ENCODE data around the gene CNN2. TPM values are rescaled to one million over a fixed set of nuclear protein-coding genes. Genes with fewer than 3 reads are reported as not detected.
A peak's percentile ranks its signal among the peaks of the same experiment; 100 is the strongest.

CNN2 gene
- total and polyA plus RNA-seq, 2 of the 4 experiments (the other 2 are of a cell fraction), result 272 to 395 TPM

- DNase-seq, result no peak
- intact Hi-C loops (cut with micrococcal nuclease) (no loop called here), dilution Hi-C loops (cut with HindIII; ENCODE audit: low sequenced_read_pairs, unreplicated experiment) (no loop called here), in situ Hi-C loops (cut with MboI; ENCODE audit: low sequenced_read_pairs) (no loop called here)
- ChIA-PET POLR2A (ENCODE audit: unreplicated experiment) (no interaction called here), CTCF (interaction anchor here (0.8 to 1.6 kb wide), 2 partner anchors 11 to 48 kb away, joined by 3 read pairs; no protein-coding TSS in a partner anchor)
- no peak overlapping the region for H3K4me3 ChIP-seq (ENCODE audit: insufficient read depth, low read depth, low read length)
- H3K4me1 ChIP-seq (ENCODE audit: control insufficient read depth, insufficient read depth, low read length), result peaks cover 3% of the 10 kb centered on the region; the same call in 1 of the 2 replicates
- no peaks in the 10 kb centered on the region for H3K9me1 ChIP-seq (ENCODE audit: insufficient read depth, low read length)
- TF ChIP-seq CHD1 (IDR thresholded peaks at IDR 0.05; ENCODE audit: low read depth, low read length), result no peak
- TF ChIP-seq BHLHE40 (IDR thresholded peaks at IDR 0.05; ENCODE audit: low read depth, low read length), result no peak
- no peak for TF ChIP-seq CEBPB (IDR thresholded peaks at IDR 0.05; ENCODE audit: low read depth, low read length)
- TF ChIP-seq MAZ (IDR thresholded peaks at IDR 0.05; ENCODE audit: borderline replicate concordance, low read depth, low read length), result no peak
- no peak overlapping the region for H4K91ac ChIP-seq (ENCODE audit: insufficient read depth, low read depth, low read length)
- 0 out of 2 replicates have a peak, but pooled peaks cover 6% of the 10 kb centered on the region for H4K20me1 ChIP-seq (ENCODE audit: insufficient read depth, low read length)
- no peak overlapping the region for H3K23ac ChIP-seq (ENCODE audit: low read depth, low read length)
- H2AK9ac ChIP-seq (replicated peaks; ENCODE audit: low read depth, low read length, poor library complexity), result peak overlapping the region; percentile 85
- no peak overlapping the region for H3K4ac ChIP-seq (ENCODE audit: low read depth, low read length)
- H4K8ac ChIP-seq (ENCODE audit: low read depth in 2 of 2, low read length in 2 of 2), result no peak overlapping the region
- no peak overlapping the region for H3K14ac ChIP-seq (replicated peaks; ENCODE audit: low read depth, low read length)
- H4K5ac ChIP-seq (ENCODE audit: low read depth, low read length), result no peak overlapping the region
- no peak for ATAC-seq (ENCODE audit: low read depth)
- no peak overlapping the region for H2BK15ac ChIP-seq (ENCODE audit: low read depth, low read length)
- no peak overlapping the region for H3K27ac ChIP-seq (ENCODE audit: insufficient read depth, low read length)
- H2AFZ ChIP-seq (replicated peaks; ENCODE audit: low read length, poor library complexity), result peak overlapping the region; percentile 79
- H2AK5ac ChIP-seq (ENCODE audit: low read depth, low read length), result no peak overlapping the region
- H2BK20ac ChIP-seq (ENCODE audit: low read depth, low read length), result no peak overlapping the region
- no peak overlapping the region for H3K18ac ChIP-seq (ENCODE audit: low read depth, low read length)
- H3K79me1 ChIP-seq (ENCODE audit: low read depth in 1 of 2, low read length in 2 of 2), result no peaks in the 10 kb centered on the region
- whole genome bisulfite sequencing, 2 experiments (ENCODE audit: extremely low coverage in 2 of 2, insufficient read length in 1 of 2), result 72% methylated on average over 8 of the region's 17 CpGs; no CpG with 5 or more reads in 1 of the 2 experiments
- no TSS peak for BruUV-seq (replicated peaks)
- H3K4me2 ChIP-seq (ENCODE audit: low read depth, low read length), result no peak overlapping the region
- H3K27me3 ChIP-seq (ENCODE audit: control insufficient read depth, insufficient read depth, low read length), result peaks cover 31% of the 10 kb centered on the region
- H2BK5ac ChIP-seq (ENCODE audit: low read depth, low read length, poor library complexity, severe bottlenecking), result no peak overlapping the region
- no peaks in the 10 kb centered on the region; the same call in 1 of the 2 replicates for H3K9me3 ChIP-seq (ENCODE audit: control insufficient read depth, insufficient read depth, low read length)
- H3K56ac ChIP-seq (ENCODE audit: extremely low read depth, insufficient read depth, low read length), result no peak overlapping the region
- H2BK120ac ChIP-seq (ENCODE audit: low read depth, low read length), result no peak overlapping the region
- no peak overlapping the region for H3K9ac ChIP-seq (ENCODE audit: low read depth, low read length)
- no peaks in the 10 kb centered on the region for H3K36me3 ChIP-seq (ENCODE audit: control insufficient read depth, insufficient read depth, low read length)
Measured at GRCh38 chr19:1065606-1066109, 39.2 kb downstream of the CNN2 start.
